ENCODE measurements around the gene NINL. TPM values are rescaled to one million over a fixed set of nuclear protein-coding genes. Genes with fewer than 3 reads are reported as not detected.

The NINL gene
- total RNA-seq, 1 donor from 2014 or later, result 5.0 TPM

DNA sequence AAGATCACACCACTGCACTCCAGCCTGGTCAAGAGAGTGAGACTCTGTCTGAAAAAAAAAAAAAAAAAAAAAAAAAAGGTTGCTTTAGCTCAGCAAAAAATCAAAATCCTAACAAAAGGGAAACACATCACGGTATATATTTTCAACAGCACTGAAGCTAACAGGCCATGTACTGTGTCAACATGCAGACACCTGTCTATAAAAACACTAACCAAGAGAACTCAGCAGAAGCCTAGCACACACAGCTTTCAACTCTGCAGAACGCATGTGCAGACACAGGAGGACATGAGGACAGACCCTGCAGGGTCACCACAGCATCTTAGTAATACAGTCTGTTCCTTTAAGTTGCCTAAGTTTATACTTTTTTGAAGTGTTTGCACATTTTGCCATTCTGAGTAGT, 13.5 kb downstream of the NINL start:
- TF ChIP-seq, protein P1, sequence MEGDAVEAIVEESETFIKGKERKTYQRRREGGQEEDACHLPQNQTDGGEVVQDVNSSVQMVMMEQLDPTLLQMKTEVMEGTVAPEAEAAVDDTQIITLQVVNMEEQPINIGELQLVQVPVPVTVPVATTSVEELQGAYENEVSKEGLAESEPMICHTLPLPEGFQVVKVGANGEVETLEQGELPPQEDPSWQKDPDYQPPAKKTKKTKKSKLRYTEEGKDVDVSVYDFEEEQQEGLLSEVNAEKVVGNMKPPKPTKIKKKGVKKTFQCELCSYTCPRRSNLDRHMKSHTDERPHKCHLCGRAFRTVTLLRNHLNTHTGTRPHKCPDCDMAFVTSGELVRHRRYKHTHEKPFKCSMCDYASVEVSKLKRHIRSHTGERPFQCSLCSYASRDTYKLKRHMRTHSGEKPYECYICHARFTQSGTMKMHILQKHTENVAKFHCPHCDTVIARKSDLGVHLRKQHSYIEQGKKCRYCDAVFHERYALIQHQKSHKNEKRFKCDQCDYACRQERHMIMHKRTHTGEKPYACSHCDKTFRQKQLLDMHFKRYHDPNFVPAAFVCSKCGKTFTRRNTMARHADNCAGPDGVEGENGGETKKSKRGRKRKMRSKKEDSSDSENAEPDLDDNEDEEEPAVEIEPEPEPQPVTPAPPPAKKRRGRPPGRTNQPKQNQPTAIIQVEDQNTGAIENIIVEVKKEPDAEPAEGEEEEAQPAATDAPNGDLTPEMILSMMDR (IDR thresholded peaks at IDR 0.05; ENCODE audit: insufficient read depth, low read length, severe bottlenecking), result no peak
- no peak for DNase-seq (ENCODE audit: low read depth)
- Histone ChIP-seq H3K4me3 (ENCODE audit: low read depth, low read length) (no peak overlapping the region), H3K36me3 (ENCODE audit: control insufficient read depth, insufficient read depth, low read length) (no peaks in the 10 kb centered on the region), H3K27me3 (ENCODE audit: control insufficient read depth, insufficient read depth, low read length) (no peaks in the 10 kb centered on the region)
- no peak for FAIRE-seq

DNA sequence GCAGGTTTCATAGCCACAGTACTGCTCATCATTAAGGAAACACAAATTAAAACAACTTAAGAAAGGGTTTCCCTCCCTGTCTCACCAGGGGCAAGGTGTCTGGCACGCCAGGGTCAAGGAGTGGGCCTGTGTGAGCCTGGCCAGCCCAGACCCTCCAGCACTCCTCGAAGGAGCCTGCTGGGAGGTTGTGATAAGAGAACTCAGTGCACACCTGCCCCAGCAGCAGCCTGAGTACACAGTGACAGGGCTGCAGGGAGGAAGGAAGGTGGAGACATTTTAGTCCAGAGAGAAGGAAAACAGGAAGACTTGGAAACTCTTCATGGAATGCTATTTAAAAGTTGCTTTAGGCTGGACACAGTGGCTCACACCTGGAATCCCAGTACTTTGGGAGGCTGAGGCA, 14.1 kb downstream of the NINL start:
- DNase-seq (ENCODE audit: low read depth) (no peak), FAIRE-seq (no peak)
- Histone ChIP-seq H3K4me3 (ENCODE audit: low read depth, low read length) (no peak overlapping the region), H3K27me3 (ENCODE audit: control insufficient read depth, insufficient read depth, low read length) (no peaks in the 10 kb centered on the region), H3K36me3 (ENCODE audit: control insufficient read depth, insufficient read depth, low read length) (no peaks in the 10 kb centered on the region)
- TF ChIP-seq, protein P1 (IDR thresholded peaks at IDR 0.05; ENCODE audit: insufficient read depth, low read length, severe bottlenecking), result no peak

DNA sequence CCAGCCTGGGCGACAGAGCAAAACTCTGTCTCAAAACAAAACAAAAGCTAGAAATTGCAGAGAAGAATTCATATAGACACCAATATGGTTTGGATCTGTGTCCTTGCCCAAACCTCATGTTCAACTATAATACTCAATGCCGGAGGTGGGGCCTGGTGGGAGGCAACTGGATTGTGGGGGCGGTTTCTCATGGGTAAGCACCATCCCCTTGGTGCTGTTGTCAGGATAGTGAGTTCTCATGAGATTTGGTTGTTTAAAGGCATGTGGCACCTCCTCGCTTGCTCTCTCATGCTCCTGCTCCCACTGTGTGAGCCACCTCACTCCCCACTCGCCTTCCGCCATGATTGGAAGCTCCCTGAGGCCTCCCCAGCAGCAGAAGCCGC, 15.2 kb downstream of the NINL start:
- H3K27me3 ChIP-seq (ENCODE audit: control insufficient read depth, insufficient read depth, low read length), result no peaks in the 10 kb centered on the region
- TF ChIP-seq, protein P1 (IDR thresholded peaks at IDR 0.05; ENCODE audit: insufficient read depth, low read length, severe bottlenecking), result no peak
- H3K36me3 ChIP-seq (ENCODE audit: control insufficient read depth, insufficient read depth, low read length), result no peaks in the 10 kb centered on the region
- no peak for DNase-seq (ENCODE audit: low read depth)
- FAIRE-seq, result no peak
- no peak overlapping the region for H3K4me3 ChIP-seq (ENCODE audit: low read depth, low read length)

- no peak for FAIRE-seq
- H3K27me3 ChIP-seq (ENCODE audit: control insufficient read depth, insufficient read depth, low read length), result no peaks in the 10 kb centered on the region
- no peak for DNase-seq (ENCODE audit: low read depth)
- TF ChIP-seq, protein P1 (IDR thresholded peaks at IDR 0.05; ENCODE audit: insufficient read depth, low read length, severe bottlenecking), result no peak
- no peak overlapping the region for H3K4me3 ChIP-seq (ENCODE audit: low read depth, low read length)
- no peaks in the 10 kb centered on the region for H3K36me3 ChIP-seq (ENCODE audit: control insufficient read depth, insufficient read depth, low read length)
Measured at GRCh38 chr20:25567286-25567685, 18.0 kb downstream of the NINL start.

DNA sequence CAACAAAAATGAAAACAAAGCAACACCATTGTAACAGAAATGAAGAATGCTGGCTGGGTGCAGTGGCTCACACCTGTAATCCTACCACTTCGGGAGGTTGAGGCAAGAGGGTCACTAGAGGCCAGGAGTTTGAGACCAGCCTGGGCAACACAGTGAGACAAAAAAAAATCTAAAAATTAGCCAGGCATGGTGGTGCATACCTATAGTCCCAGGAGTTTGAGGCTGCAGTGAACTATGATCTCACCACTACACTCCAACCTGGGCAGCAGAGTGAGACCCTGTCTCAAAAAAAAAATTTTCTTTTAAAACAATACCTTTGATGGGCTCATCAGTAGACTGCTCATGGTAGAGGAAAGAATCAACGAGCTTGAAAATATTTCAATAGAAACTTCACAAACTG, 18.5 kb downstream of the NINL start:
- TF ChIP-seq, protein P1 (IDR thresholded peaks at IDR 0.05; ENCODE audit: insufficient read depth, low read length, severe bottlenecking), result no peak
- no peak overlapping the region for H3K4me3 ChIP-seq (ENCODE audit: low read depth, low read length)
- H3K27me3 ChIP-seq (ENCODE audit: control insufficient read depth, insufficient read depth, low read length), result no peaks in the 10 kb centered on the region
- no peaks in the 10 kb centered on the region for H3K36me3 ChIP-seq (ENCODE audit: control insufficient read depth, insufficient read depth, low read length)
- DNase-seq (ENCODE audit: low read depth) (no peak), FAIRE-seq (no peak)

GRCh38 chr20:25565578-25566157, 19.7 kb downstream of the NINL start:
- DNase-seq (ENCODE audit: low read depth), result no peak
- H3K4me3 ChIP-seq (ENCODE audit: low read depth, low read length), result no peak overlapping the region
- H3K27me3 ChIP-seq (ENCODE audit: control insufficient read depth, insufficient read depth, low read length), result no peaks in the 10 kb centered on the region
- TF ChIP-seq, protein P1 (IDR thresholded peaks at IDR 0.05; ENCODE audit: insufficient read depth, low read length, severe bottlenecking), result no peak
- FAIRE-seq, result no peak
- H3K36me3 ChIP-seq (ENCODE audit: control insufficient read depth, insufficient read depth, low read length), result no peaks in the 10 kb centered on the region

Data from bronchial epithelial cell (primary cell).